Activated T-cell treated with anti-CD3 and anti-CD28 coated beads for 1 hour (primary cell): Measurements from ENCODE around the gene HBG1.
"Not testable (repeated sequence)": the region's sequence is repeated elsewhere in the genome, so short reads cannot be mapped to it uniquely, and the experiment has no call there.

Experiments
- DNase-seq: peaks from one replicate; pipeline ENCODE4 v3.0.0-alpha.2; 2020; ENCODE audit warnings: low read depth

HBG1 gene

GRCh38 chr11:5249807-5250396 is at the start of gene HBG1:
Gene HBG1 (minus strand): TSS chr11:5249857. CDS start chr11:5249804, 53 bp downstream.
- not testable (repeated sequence) for DNase-seq

GRCh38 chr11:5298451-5298850 is 48.8 kb upstream of the HBG1 start:
- DNase-seq, result no peak

- no peak for DNase-seq
These were observed 48.2 kb upstream of the HBG1 start for GRCh38 chr11:5297721-5298323.

- not testable (repeated sequence) for DNase-seq
These were observed 44.8 kb upstream of the HBG1 start for GRCh38 chr11:5294342-5294995.

- DNase-seq, result no peak
These were observed 43.4 kb upstream of the HBG1 start for GRCh38 chr11:5293028-5293427.

GRCh38 chr11:5291207-5291838 is 41.7 kb upstream of the HBG1 start:
- no peak for DNase-seq

GRCh38 chr11:5290106-5290505 is 40.4 kb upstream of the HBG1 start:
- no peak for DNase-seq

- DNase-seq, result no peak
These were observed 40.0 kb upstream of the HBG1 start for GRCh38 chr11:5289696-5290095.

- DNase-seq, result no peak
These were observed 39.4 kb upstream of the HBG1 start for GRCh38 chr11:5288906-5289550.

GRCh38 chr11:5288108-5288905 is 38.6 kb upstream of the HBG1 start:
- no peak for DNase-seq

GRCh38 chr11:5286901-5287300 is 37.2 kb upstream of the HBG1 start:
- DNase-seq, result no peak

GRCh38 chr11:5286351-5286750 is 36.7 kb upstream of the HBG1 start:
- DNase-seq, result no peak

GRCh38 chr11:5285703-5286340 is 36.2 kb upstream of the HBG1 start:
- DNase-seq, result no peak

GRCh38 chr11:5284637-5285036 is 35.0 kb upstream of the HBG1 start:
- no peak for DNase-seq

- DNase-seq, result no peak
These were observed 34.2 kb upstream of the HBG1 start for GRCh38 chr11:5283882-5284281.

GRCh38 chr11:5283086-5283485 is 33.4 kb upstream of the HBG1 start:
- no peak for DNase-seq

GRCh38 chr11:5282628-5283027 is 33.0 kb upstream of the HBG1 start:
- no peak for DNase-seq

- DNase-seq, result no peak
These were observed 31.9 kb upstream of the HBG1 start for GRCh38 chr11:5281596-5281995.

GRCh38 chr11:5280582-5281102 is 31.0 kb upstream of the HBG1 start:
- no peak for DNase-seq

GRCh38 chr11:5279471-5280090 is 29.9 kb upstream of the HBG1 start:
- DNase-seq, result no peak
